HepG2 (cell line): ENCODE measurements around the gene THAP10. TPM values are rescaled to one million over a fixed set of nuclear protein-coding genes. Genes with fewer than 3 reads are reported as not detected.

ENCODE experiments used
- HNF4G ChIP-seq, 2 experiments: sonication (generic) in 1 of 2; formaldehyde crosslinking in 1 of 2; IDR thresholded peaks; 2 replicates each; pipeline versions ENCODE4 v1.4.0 to v1.6.1; 2011 to 2020; ENCODE audit warnings: borderline replicate concordance in 2 of 2, low read depth in 2 of 2, mild to moderate bottlenecking in 2 of 2, low read length in 1 of 2, missing genetic modification reagents in 1 of 2, moderate library complexity in 1 of 2
- MED1 ChIP-seq: sonication (generic); formaldehyde crosslinking; IDR thresholded peaks from 2 replicates; pipeline ENCODE4 v1.4.0; 2020; ENCODE audit warnings: missing genetic modification reagents
- MNT ChIP-seq: fragments of 450-650 bp; IDR thresholded peaks from 2 replicates; pipeline ENCODE4 v1.6.1; 2016
- MYC ChIP-seq: sonication (generic); formaldehyde crosslinking; IDR thresholded peaks from 2 replicates; pipeline ENCODE4 v1.9.0; 2021; ENCODE audit warnings: missing genetic modification reagents, borderline replicate concordance
- NR1H2 ChIP-seq: sonication (generic); formaldehyde crosslinking; IDR thresholded peaks from 2 replicates; pipeline ENCODE4 v1.8.1; 2022; ENCODE audit warnings: low read depth, missing genetic modification reagents, borderline replicate concordance
- SRSF9 ChIP-seq: fragments of 200-400 bp; formaldehyde crosslinking; IDR thresholded peaks from 2 replicates; pipeline ENCODE4 v1.6.1; 2018; ENCODE audit warnings: borderline replicate concordance, mild to moderate bottlenecking, low read depth, low read length; ENCODE audit not compliant: insufficient read depth, poor library complexity, severe bottlenecking
- TIGD3 ChIP-seq: sonication (generic); formaldehyde crosslinking; IDR thresholded peaks from 2 replicates; pipeline ENCODE4 v1.5.1; 2020; ENCODE audit warnings: mild to moderate bottlenecking, missing genetic modification reagents, borderline replicate concordance
- ZHX2 ChIP-seq, 2 experiments: sonication (generic) in 1 of 2; formaldehyde crosslinking in 1 of 2; IDR thresholded peaks; 2 replicates each; pipeline versions ENCODE4 v1.6.1 to v1.9.0; 2014 to 2022; ENCODE audit warnings: antibody characterized with exemption in 1 of 2, borderline replicate concordance in 1 of 2, inconsistent platforms in 1 of 2, low read depth in 1 of 2, missing genetic modification reagents in 1 of 2
- ZNF124 ChIP-seq: sonication (generic); formaldehyde crosslinking; IDR thresholded peaks from 2 replicates; pipeline ENCODE4 v1.4.0; 2020; ENCODE audit warnings: missing genetic modification reagents
- ZNF354B ChIP-seq: sonication (generic); formaldehyde crosslinking; IDR thresholded peaks from 2 replicates; pipeline ENCODE4 v1.8.0; 2022; ENCODE audit warnings: mild to moderate bottlenecking, missing genetic modification reagents
- ZNF572 ChIP-seq: sonication (generic); formaldehyde crosslinking; IDR thresholded peaks from 2 replicates; pipeline ENCODE4 v1.5.1; 2020; ENCODE audit warnings: mild to moderate bottlenecking, missing genetic modification reagents
- ZNF652 ChIP-seq: IDR thresholded peaks from 2 replicates; pipeline ENCODE4 v1.6.1; 2016; ENCODE audit warnings: low read depth, borderline replicate concordance
- polyA plus RNA-seq, 8 experiments: library from polyadenylated mRNA; depleted of rRNA in 3 of 8; stranded (reverse) in 7 of 8; unstranded in 1 of 8; fragments of >200 nt; fragmentation: Illumina TruSeq in 4 of 8; extraction: Trizol in 4 of 8; gene quantifications; 2 replicates each; pipeline versions ENCODE4 v1.2.1 to v1.2.3, GENCODE V29; 2011 to 2016; ENCODE audit warnings: low read depth in 4 of 8, missing spikeins in 1 of 8, mixed read lengths in 1 of 8; ENCODE audit not compliant: insufficient read depth in 1 of 8
- total RNA-seq, 5 experiments: library from RNA; depleted of rRNA; stranded (reverse); fragments of >200 nt; fragmentation: Illumina TruSeq; extraction: Trizol; gene quantifications; 2 replicates each; pipeline ENCODE4 v1.2.3, GENCODE V29; 2016; ENCODE audit warnings: low read depth in 1 of 5

Gene THAP10
- total and polyA plus RNA-seq, 2 of the 13 experiments (the other 11 are each of a cell fraction or from before 2014, with no cell fraction given): 0.64 to 0.69 TPM

DNA sequence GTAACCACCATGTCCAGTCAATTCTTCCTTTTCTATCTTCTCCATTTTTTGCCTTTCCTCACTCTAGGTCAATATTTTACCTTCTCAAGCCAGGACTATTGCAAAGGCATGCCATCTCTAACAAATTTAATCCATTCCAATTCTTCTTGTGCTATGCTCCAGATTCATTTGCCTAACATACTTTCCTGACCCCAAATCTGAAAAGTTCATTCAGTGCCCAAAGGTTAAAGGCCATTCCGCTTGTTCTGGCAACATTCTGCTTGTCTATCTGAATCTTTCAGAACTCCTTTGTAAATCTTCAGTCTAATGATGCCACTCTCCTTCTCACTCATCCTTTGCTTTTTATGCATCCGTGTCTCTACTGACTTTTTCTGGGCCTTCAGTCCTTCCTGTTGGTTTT is 15.6 kb downstream of the THAP10 start (continued):
- TF ChIP-seq ZHX2 (IDR thresholded peaks at IDR 0.05; ENCODE audit: low read depth): no peak
- no peak for TF ChIP-seq ZHX2 (CRISPR knock-in tag; IDR thresholded peaks at IDR 0.05; ENCODE audit: borderline replicate concordance)
- TF ChIP-seq MYC: no peak
- TF ChIP-seq MNT: no peak
- TF ChIP-seq ZNF652 (CRISPR knock-in tag): no peak
- TF ChIP-seq ZNF572 (CRISPR knock-in tag): no peak
- TF ChIP-seq HNF4G (IDR thresholded peaks at IDR 0.05; ENCODE audit: borderline replicate concordance, low read depth, low read length): no peak
- TF ChIP-seq HNF4G (CRISPR knock-in tag; IDR thresholded peaks at IDR 0.05; ENCODE audit: borderline replicate concordance, low read depth): no peak
- no peak for TF ChIP-seq TIGD3 (CRISPR knock-in tag)
- TF ChIP-seq NR1H2 (CRISPR knock-in tag): no peak
- TF ChIP-seq MED1: no peak
- no peak for TF ChIP-seq ZNF354B (CRISPR knock-in tag)
- TF ChIP-seq SRSF9: no peak
- TF ChIP-seq ZNF124: no peak
